CD4-positive, alpha-beta T cell treated with Interleukin-4 for 4 hours (primary cell): Measurements from ENCODE around the gene SHISA9.

Experiments used
- DNase-seq: peaks from one replicate; pipeline ENCODE4 v3.0.0-alpha.2; 2020

The SHISA9 gene

GRCh38 chr16:12959072-12959471 is 57.7 kb downstream of the SHISA9 start:
- no peak for DNase-seq

GRCh38 chr16:12961626-12962025 is 60.2 kb downstream of the SHISA9 start:
- DNase-seq: no peak

GRCh38 chr16:12964461-12964860 is 63.1 kb downstream of the SHISA9 start:
- no peak for DNase-seq

GRCh38 chr16:12965274-12965804 is 63.9 kb downstream of the SHISA9 start:
- no peak for DNase-seq

GRCh38 chr16:12971241-12971640 is 69.8 kb downstream of the SHISA9 start:
- DNase-seq: no peak

- DNase-seq: no peak
These were observed 70.8 kb downstream of the SHISA9 start for GRCh38 chr16:12972246-12972645.

- DNase-seq: no peak
These were observed 74.4 kb downstream of the SHISA9 start for GRCh38 chr16:12975766-12976165.

GRCh38 chr16:12976496-12976895 is 75.1 kb downstream of the SHISA9 start:
- DNase-seq: no peak

- DNase-seq: no peak
These were observed 75.5 kb downstream of the SHISA9 start for GRCh38 chr16:12976936-12977335.

GRCh38 chr16:12985516-12985915 is 84.1 kb downstream of the SHISA9 start:
- no peak for DNase-seq

GRCh38 chr16:12988071-12988470 is 86.7 kb downstream of the SHISA9 start:
- no peak for DNase-seq

- DNase-seq: no peak
These were observed 90.7 kb downstream of the SHISA9 start for GRCh38 chr16:12992066-12992465.

GRCh38 chr16:12994402-12994801 is 93.0 kb downstream of the SHISA9 start:
- no peak for DNase-seq

GRCh38 chr16:12995721-12996372 is 94.4 kb downstream of the SHISA9 start:
- DNase-seq: no peak

GRCh38 chr16:12998361-12999085 is 97.1 kb downstream of the SHISA9 start:
- DNase-seq: no peak

GRCh38 chr16:12999368-12999767 is 98.0 kb downstream of the SHISA9 start:
- no peak for DNase-seq

- DNase-seq: no peak
These were observed 104.4 kb downstream of the SHISA9 start for GRCh38 chr16:13005721-13006247.

GRCh38 chr16:13012601-13013000 is 111.2 kb downstream of the SHISA9 start:
- no peak for DNase-seq

GRCh38 chr16:13013043-13013442 is 111.6 kb downstream of the SHISA9 start:
- no peak for DNase-seq

GRCh38 chr16:13014476-13014875 is 113.1 kb downstream of the SHISA9 start:
- no peak for DNase-seq

GRCh38 chr16:13018026-13018425 is 116.6 kb downstream of the SHISA9 start:
- DNase-seq: no peak

GRCh38 chr16:13021996-13022395 is 120.6 kb downstream of the SHISA9 start:
- DNase-seq: no peak

GRCh38 chr16:13029786-13030185 is 128.4 kb downstream of the SHISA9 start:
- no peak for DNase-seq

GRCh38 chr16:13030769-13031168 is 129.4 kb downstream of the SHISA9 start:
- no peak for DNase-seq
